T-cell (primary cell): Measurements from ENCODE around the gene OFD1. TPM values are rescaled to one million over a fixed set of nuclear protein-coding genes. Genes with fewer than 3 reads are reported as not detected.

Source experiments
- ATAC-seq, 4 experiments: fragments of 200-7000 bp in 3 of 4; fragments of 150-1000 bp in 1 of 4; cut with Tn5 transposase; replicated peaks in 1 of 4; 1 replicate in 3 of 4; 2 replicates in 1 of 4; pipeline ENCODE4 v1.10.0; 2021; ENCODE audit warnings: moderate library complexity in 3 of 4, mild to moderate bottlenecking in 2 of 4, moderate number of reproducible peaks in 1 of 4
- CTCF ChIA-PET, 2 donors: fragments of 300-600 bp; sonication (Branson Sonifier 250); formaldehyde crosslinking; loops; one replicate each; lab custom pipeline; 2022; ENCODE audit warnings: antibody characterized with exemption in 2 of 2; lab: Charles Lee
- POLR2A ChIA-PET, 2 donors: fragments of 300-600 bp; sonication (Branson Sonifier 250); formaldehyde crosslinking; loops; one replicate each; lab custom pipeline; 2022; ENCODE audit warnings: antibody characterized with exemption in 2 of 2; lab: Charles Lee
- DNase-seq, 35 experiments: peaks; one replicate each; pipeline versions ENCODE4 v3.0.0 to v3.0.0-alpha.2; 2013 to 2023
- H3K27ac ChIP-seq: one replicate; pipeline ENCODE4 v1.5.1; 2013; ENCODE audit warnings: low read length
- H3K27me3 ChIP-seq, 2 experiments: replicated peaks in 1 of 2; 1 replicate in 1 of 2; 2 replicates in 1 of 2; pipeline versions ENCODE4 v1.6.1 to v1.7.0; 2013; ENCODE audit warnings: low read length in 1 of 2, mixed read lengths in 1 of 2; ENCODE audit not compliant: control insufficient read depth in 2 of 2, insufficient read depth in 2 of 2; ENCODE audit errors: extremely low read depth in 1 of 2
- H3K36me3 ChIP-seq, 2 donors: 1 replicate in 1 of 2; 2 replicates in 1 of 2; pipeline versions ENCODE4 v1.6.1 to v1.7.0; 2013; ENCODE audit warnings: low read length in 1 of 2; ENCODE audit not compliant: control insufficient read depth in 2 of 2, insufficient read depth in 1 of 2; ENCODE audit errors: extremely low read depth in 1 of 2
- H3K4me1 ChIP-seq, 2 experiments: 1 replicate in 1 of 2; 2 replicates in 1 of 2; pipeline versions ENCODE4 v1.6.1 to v1.7.0; 2013; ENCODE audit warnings: low read length in 2 of 2, mixed read lengths in 1 of 2; ENCODE audit not compliant: insufficient read depth in 2 of 2, control insufficient read depth in 1 of 2; ENCODE audit errors: extremely low read depth in 1 of 2
- H3K4me3 ChIP-seq, 2 donors: 1 replicate in 1 of 2; 2 replicates in 1 of 2; pipeline versions ENCODE4 v1.5.1 to v1.7.0; 2013; ENCODE audit warnings: mild to moderate bottlenecking in 2 of 2, low read length in 1 of 2, moderate library complexity in 1 of 2; ENCODE audit not compliant: control insufficient read depth in 1 of 2; ENCODE audit errors: extremely low read depth in 1 of 2
- H3K9me3 ChIP-seq: 2 replicates; pipeline ENCODE4 v1.7.0; 2013
- H3K27ac Mint-ChIP-seq, 2 donors: one replicate each; pipeline ENCODE4 v1.8.0; 2020 to 2021; ENCODE audit warnings: mild to moderate bottlenecking in 2 of 2, mixed read lengths in 2 of 2
- H3K27me3 Mint-ChIP-seq, 2 donors: one replicate each; pipeline ENCODE4 v1.8.0; 2021 to 2022; ENCODE audit warnings: mixed read lengths in 2 of 2
- H3K36me3 Mint-ChIP-seq: one replicate; pipeline ENCODE4 v1.8.0; 2021; ENCODE audit warnings: mixed read lengths
- H3K4me1 Mint-ChIP-seq, 3 donors: one replicate each; pipeline ENCODE4 v1.8.0; 2020 to 2022; ENCODE audit warnings: mixed read lengths in 3 of 3, mild to moderate bottlenecking in 1 of 3
- H3K4me3 Mint-ChIP-seq, 3 donors: one replicate each; pipeline ENCODE4 v1.8.0; 2020 to 2022; ENCODE audit warnings: mild to moderate bottlenecking in 3 of 3, mixed read lengths in 3 of 3, moderate library complexity in 3 of 3
- H3K9me3 Mint-ChIP-seq, 3 donors: one replicate each; pipeline ENCODE4 v1.8.0; 2020 to 2022; ENCODE audit warnings: mixed read lengths in 3 of 3
- WGBS: methylation state at CpG from one replicate; pipeline ENCODE4 v1.1.5; 2013; ENCODE audit warnings: missing lambda C conversion rate; ENCODE audit not compliant: insufficient coverage; 5-methylcytosine and 5-hydroxymethylcytosine counted together
- total RNA-seq, 35 experiments: library from RNA in 6 of 35; stranded (reverse) in 6 of 35; fragments of 120-200 nt in 1 of 35; gene quantifications; one replicate each; pipeline versions ENCODE4 v1.2.1 to v1.2.4 and lab custom pipeline; 2013 to 2026

The OFD1 gene
- total RNA-seq, 5 donors from 2014 or later (not counting 1 experiment from before 2014, with no cell fraction given) = 78.8 to 96.8 (median 89.3) TPM

GRCh38 chrX:13780868-13781427 is 46.4 kb downstream of the OFD1 start:
- peaks cover 0 to 3% of the 10 kb centered on the region in 2 donors for H3K36me3 ChIP-seq
- POLR2A ChIA-PET = no interaction called here

GRCh38 chrX:13786048-13786447 is 51.5 kb downstream of the OFD1 start:
- Mint-ChIP-seq H3K9me3 (no peaks in the 10 kb centered on the region), H3K27ac (no peak overlapping the region), H3K27me3 (peaks cover 0 to 16% of the 10 kb centered on the region in 2 donors), H3K4me3 (no peak overlapping the region), H3K36me3 (no peaks in the 10 kb centered on the region), H3K4me1 (no peaks in the 10 kb centered on the region)
- Histone ChIP-seq H3K27ac (no peak overlapping the region), H3K4me1 (no peaks in the 10 kb centered on the region), H3K9me3 (no peaks in the 10 kb centered on the region), H3K36me3 (no peaks in the 10 kb centered on the region), H3K27me3 (no peaks in the 10 kb centered on the region), H3K4me3 (no peak overlapping the region)
- ATAC-seq = no peak
- no peak for DNase-seq
- POLR2A ChIA-PET = interaction anchor here in 1 of 2 donors (0.5 kb wide), 1 partner anchor 25 kb away, joined by 3 read pairs; no protein-coding TSS in a partner anchor
- 82% methylated on average over 5 of the region's 8 CpGs for WGBS
- CTCF ChIA-PET = no interaction called here

More at GRCh38 chrX:13780868-13781427, 46.4 kb downstream of the OFD1 start:
- Mint-ChIP-seq H3K27ac (no peak overlapping the region), H3K36me3 (peaks cover under 1% of the 10 kb centered on the region), H3K9me3 (no peaks in the 10 kb centered on the region), H3K4me1 (no peaks in the 10 kb centered on the region), H3K27me3 (peaks cover 0 to 4% of the 10 kb centered on the region in 2 donors), H3K4me3 (no peak overlapping the region)
- Histone ChIP-seq H3K4me3 (no peak overlapping the region), H3K9me3 (no peaks in the 10 kb centered on the region), H3K27me3 (no peaks in the 10 kb centered on the region), H3K27ac (no peak overlapping the region), H3K4me1 (no peaks in the 10 kb centered on the region)
- no peak for ATAC-seq
- CTCF ChIA-PET = no interaction called here
- no peak for DNase-seq
- WGBS = 92% methylated on average over 2 of the region's 7 CpGs

- H3K4me3 ChIP-seq = no peak overlapping the region
- Mint-ChIP-seq H3K27me3 (peaks cover 0 to 22% of the 10 kb centered on the region in 2 donors), H3K4me3 (no peak overlapping the region), H3K36me3 (no peaks in the 10 kb centered on the region), H3K27ac (no peak overlapping the region), H3K9me3 (no peaks in the 10 kb centered on the region), H3K4me1 (no peaks in the 10 kb centered on the region)
- whole genome bisulfite sequencing = no CpG with 5 or more reads among the region's 6 CpGs
- ATAC-seq = no peak
- no peak for DNase-seq
- CTCF ChIA-PET = no interaction called here
- no peaks in the 10 kb centered on the region for H3K36me3 ChIP-seq
- no peaks in the 10 kb centered on the region for H3K4me1 ChIP-seq
- no peak overlapping the region for H3K27ac ChIP-seq
- H3K9me3 ChIP-seq = no peaks in the 10 kb centered on the region
- no peaks in the 10 kb centered on the region for H3K27me3 ChIP-seq
- POLR2A ChIA-PET = no interaction called here
These were observed 55.9 kb downstream of the OFD1 start for GRCh38 chrX:13790206-13791131.

GRCh38 chrX:13791145-13791544 is 56.6 kb downstream of the OFD1 start:
- Histone ChIP-seq H3K27ac (no peak overlapping the region), H3K4me3 (no peak overlapping the region), H3K9me3 (no peaks in the 10 kb centered on the region), H3K4me1 (no peaks in the 10 kb centered on the region), H3K36me3 (no peaks in the 10 kb centered on the region), H3K27me3 (no peaks in the 10 kb centered on the region)
- ChIA-PET POLR2A (no interaction called here), CTCF (no interaction called here)
- Mint-ChIP-seq H3K27ac (no peak overlapping the region), H3K36me3 (no peaks in the 10 kb centered on the region), H3K4me1 (no peaks in the 10 kb centered on the region), H3K4me3 (no peak overlapping the region), H3K27me3 (peaks cover 0 to 22% of the 10 kb centered on the region in 2 donors), H3K9me3 (no peaks in the 10 kb centered on the region)
- WGBS = no CpG with 5 or more reads among the region's 2 CpGs
- no peak for ATAC-seq
- DNase-seq = no peak

- H3K27ac ChIP-seq = no peak overlapping the region
- DNase-seq (no peak), ATAC-seq (no peak)
- no peak overlapping the region for H3K4me3 ChIP-seq
- H3K4me3 Mint-ChIP-seq = no peak overlapping the region
- no peaks in the 10 kb centered on the region for H3K27me3 ChIP-seq
- no peaks in the 10 kb centered on the region for H3K36me3 Mint-ChIP-seq
- H3K27me3 Mint-ChIP-seq = peaks cover 0 to 22% of the 10 kb centered on the region in 2 donors
- H3K36me3 ChIP-seq = no peaks in the 10 kb centered on the region
- 100% methylated on average over 1 of the region's 2 CpGs for WGBS
- no peaks in the 10 kb centered on the region for H3K9me3 ChIP-seq
- POLR2A ChIA-PET = no interaction called here
- CTCF ChIA-PET = no interaction called here
- H3K9me3 Mint-ChIP-seq = no peaks in the 10 kb centered on the region
- no peaks in the 10 kb centered on the region for H3K4me1 ChIP-seq
- no peaks in the 10 kb centered on the region for H3K4me1 Mint-ChIP-seq
- H3K27ac Mint-ChIP-seq = no peak overlapping the region
These were observed 57.0 kb downstream of the OFD1 start for GRCh38 chrX:13791559-13791958.

GRCh38 chrX:13793897-13794296 is 59.3 kb downstream of the OFD1 start:
- no peak for ATAC-seq
- ChIA-PET POLR2A (no interaction called here), CTCF (interaction anchor here in 1 of 2 donors (0.7 kb wide), 1 partner anchor 12 kb away, joined by 5 read pairs; no protein-coding TSS in a partner anchor)
- Mint-ChIP-seq H3K9me3 (no peaks in the 10 kb centered on the region), H3K27me3 (peaks cover 0 to 35% of the 10 kb centered on the region in 2 donors), H3K4me3 (no peak overlapping the region), H3K4me1 (no peaks in the 10 kb centered on the region), H3K36me3 (no peaks in the 10 kb centered on the region), H3K27ac (no peak overlapping the region)
- H3K27ac ChIP-seq = no peak overlapping the region
- no peaks in the 10 kb centered on the region for H3K27me3 ChIP-seq
- H3K4me1 ChIP-seq = no peaks in the 10 kb centered on the region
- no peak overlapping the region for H3K4me3 ChIP-seq
- DNase-seq = no peak
- no peaks in the 10 kb centered on the region for H3K9me3 ChIP-seq
- H3K36me3 ChIP-seq = no peaks in the 10 kb centered on the region
- no CpG with 5 or more reads among the region's 2 CpGs for WGBS
